Dendritic cell treated with granulocyte-macrophage colony-stimulating factor and Interleukin-4, amounts not matched to agents 40 ng/mL and 50 ng/mL, for 4 days (primary cell): Measurements from ENCODE around the gene IGF2R.

ENCODE experiments used
- H3K27ac Mint-ChIP-seq: one replicate; pipeline ENCODE4 v1.8.0; 2022; ENCODE audit warnings: mild to moderate bottlenecking, mixed read lengths
- H3K27me3 Mint-ChIP-seq: one replicate; pipeline ENCODE4 v1.8.0; 2022; ENCODE audit warnings: mild to moderate bottlenecking, mixed read lengths
- H3K36me3 Mint-ChIP-seq: one replicate; pipeline ENCODE4 v1.8.0; 2022; ENCODE audit warnings: low read depth, mixed read lengths
- H3K4me1 Mint-ChIP-seq: one replicate; pipeline ENCODE4 v1.8.0; 2022; ENCODE audit warnings: low read depth, mixed read lengths
- H3K4me3 Mint-ChIP-seq: one replicate; pipeline ENCODE4 v1.8.0; 2022; ENCODE audit warnings: mild to moderate bottlenecking, moderate library complexity, mixed read lengths
- H3K9me3 Mint-ChIP-seq: one replicate; pipeline ENCODE4 v1.8.0; 2022; ENCODE audit warnings: mixed read lengths
- intact Hi-C: fragments of 100-400 bp; cut with micrococcal nuclease; formaldehyde crosslinking; loops from one replicate; pipeline ENCODE4 v1.15.0; 2022

IGF2R gene

GRCh38 chr6:160038479-160038878, 69.6 kb downstream of the IGF2R start:
- Mint-ChIP-seq H3K36me3 (peaks cover 96% of the 10 kb centered on the region), H3K4me3 (no peak overlapping the region), H3K4me1 (no peaks in the 10 kb centered on the region), H3K27me3 (no peaks in the 10 kb centered on the region), H3K27ac (no peak overlapping the region), H3K9me3 (no peaks in the 10 kb centered on the region)
- intact Hi-C loops, result no loop called here

- Mint-ChIP-seq H3K4me3 (no peak overlapping the region), H3K27me3 (no peaks in the 10 kb centered on the region), H3K36me3 (peaks cover 96% of the 10 kb centered on the region), H3K4me1 (no peaks in the 10 kb centered on the region), H3K27ac (no peak overlapping the region), H3K9me3 (no peaks in the 10 kb centered on the region)
- intact Hi-C loops, result no loop called here
Measured at GRCh38 chr6:160039441-160039840, 70.6 kb downstream of the IGF2R start.

GRCh38 chr6:160040055-160040454, 71.2 kb downstream of the IGF2R start:
- intact Hi-C loops, result loop anchor here (10.0 kb wide), 1 partner anchor 175 kb away; no protein-coding TSS in a partner anchor
- peaks cover 96% of the 10 kb centered on the region for H3K36me3 Mint-ChIP-seq
- H3K27ac Mint-ChIP-seq, result no peak overlapping the region
- H3K4me3 Mint-ChIP-seq, result no peak overlapping the region
- no peaks in the 10 kb centered on the region for H3K27me3 Mint-ChIP-seq
- H3K9me3 Mint-ChIP-seq, result no peaks in the 10 kb centered on the region
- H3K4me1 Mint-ChIP-seq, result no peaks in the 10 kb centered on the region

- Mint-ChIP-seq H3K36me3 (peaks cover 96% of the 10 kb centered on the region), H3K27me3 (no peaks in the 10 kb centered on the region), H3K27ac (no peak overlapping the region), H3K9me3 (no peaks in the 10 kb centered on the region), H3K4me1 (no peaks in the 10 kb centered on the region), H3K4me3 (no peak overlapping the region)
- intact Hi-C loops, result loop anchor here (10.0 kb wide), 1 partner anchor 176 kb away; no protein-coding TSS in a partner anchor
Measured at GRCh38 chr6:160040527-160041264, 71.8 kb downstream of the IGF2R start.

- H3K9me3 Mint-ChIP-seq, result no peaks in the 10 kb centered on the region
- intact Hi-C loops, result loop anchor here (10.0 kb wide), 1 partner anchor 177 kb away; no protein-coding TSS in a partner anchor
- H3K4me1 Mint-ChIP-seq, result no peaks in the 10 kb centered on the region
- no peak overlapping the region for H3K4me3 Mint-ChIP-seq
- H3K27me3 Mint-ChIP-seq, result no peaks in the 10 kb centered on the region
- H3K27ac Mint-ChIP-seq, result no peak overlapping the region
- H3K36me3 Mint-ChIP-seq, result peaks cover 96% of the 10 kb centered on the region
Measured at GRCh38 chr6:160041608-160042007, 72.7 kb downstream of the IGF2R start.

DNA sequence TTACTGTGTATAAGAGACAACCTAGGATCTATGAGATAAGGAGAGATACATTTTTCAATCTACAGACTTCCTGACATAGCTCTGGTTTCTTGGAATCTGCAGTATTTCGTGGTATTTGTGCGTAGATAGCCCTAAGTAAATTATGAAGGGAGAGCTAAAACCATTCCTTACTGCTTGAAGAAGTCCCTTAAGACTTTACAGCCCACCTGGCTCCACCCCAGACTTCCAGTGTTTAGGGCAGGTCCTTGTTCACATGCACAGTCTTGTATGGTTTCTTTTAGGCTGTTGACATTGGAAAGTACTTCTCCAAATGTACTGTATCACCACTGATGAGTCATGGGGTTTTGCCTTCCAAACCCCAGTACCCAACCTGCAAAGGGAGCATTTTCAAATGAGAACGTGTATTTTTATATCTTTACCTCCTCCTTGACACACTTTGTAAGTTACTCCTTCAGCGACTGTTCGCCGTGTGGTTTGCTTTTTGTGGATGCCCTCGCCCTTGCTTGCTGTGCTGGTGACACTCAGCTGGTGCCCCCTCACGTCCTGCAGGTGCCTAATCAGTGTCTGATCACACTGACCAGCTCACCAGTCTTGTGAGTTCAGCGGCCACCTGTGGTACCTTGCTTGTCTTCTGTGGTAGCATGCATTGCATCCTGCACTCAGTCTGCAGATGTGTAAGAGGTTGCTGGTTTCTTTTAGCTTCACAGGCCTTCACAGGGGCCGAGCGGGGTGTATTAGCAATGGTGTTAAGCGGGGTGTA, 73.3 kb downstream of the IGF2R start:
- Mint-ChIP-seq H3K36me3 (peaks cover 96% of the 10 kb centered on the region), H3K27me3 (no peaks in the 10 kb centered on the region), H3K4me1 (no peaks in the 10 kb centered on the region), H3K27ac (no peak overlapping the region), H3K4me3 (no peak overlapping the region), H3K9me3 (no peaks in the 10 kb centered on the region)
- intact Hi-C loops, result loop anchor here (10.0 kb wide), 1 partner anchor 177 kb away; no protein-coding TSS in a partner anchor

- Mint-ChIP-seq H3K27me3 (no peaks in the 10 kb centered on the region), H3K4me1 (no peaks in the 10 kb centered on the region), H3K27ac (no peak overlapping the region), H3K9me3 (no peaks in the 10 kb centered on the region), H3K36me3 (peaks cover 96% of the 10 kb centered on the region), H3K4me3 (no peak overlapping the region)
- intact Hi-C loops, result loop anchor here (10.0 kb wide), 1 partner anchor 178 kb away; no protein-coding TSS in a partner anchor
Measured at GRCh38 chr6:160042788-160043301, 74.0 kb downstream of the IGF2R start.

DNA sequence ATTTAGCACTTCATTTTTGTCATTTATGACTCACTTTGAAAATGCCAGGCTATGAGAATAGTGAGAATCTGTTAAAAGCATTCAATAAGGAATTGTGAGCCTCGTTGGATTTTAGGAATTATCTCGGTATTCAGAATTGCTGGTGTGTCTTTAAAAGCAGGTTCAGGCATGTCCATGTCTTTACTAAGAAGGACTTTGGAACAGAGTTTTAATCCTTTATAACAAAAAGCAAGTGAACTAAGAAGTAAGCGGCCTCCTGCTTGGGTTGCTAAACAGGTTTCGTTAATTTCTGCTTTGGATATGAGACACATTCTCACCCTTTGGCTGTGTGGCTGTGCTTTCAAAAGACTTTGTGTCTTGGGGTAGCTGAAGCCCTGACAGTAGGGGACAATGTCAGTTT, 74.9 kb downstream of the IGF2R start:
- intact Hi-C loops, result loop anchor here (10.0 kb wide), 1 partner anchor 179 kb away; no protein-coding TSS in a partner anchor
- Mint-ChIP-seq H3K36me3 (peaks cover 96% of the 10 kb centered on the region), H3K9me3 (no peaks in the 10 kb centered on the region), H3K27ac (no peak overlapping the region), H3K27me3 (no peaks in the 10 kb centered on the region), H3K4me1 (no peaks in the 10 kb centered on the region), H3K4me3 (no peak overlapping the region)

DNA sequence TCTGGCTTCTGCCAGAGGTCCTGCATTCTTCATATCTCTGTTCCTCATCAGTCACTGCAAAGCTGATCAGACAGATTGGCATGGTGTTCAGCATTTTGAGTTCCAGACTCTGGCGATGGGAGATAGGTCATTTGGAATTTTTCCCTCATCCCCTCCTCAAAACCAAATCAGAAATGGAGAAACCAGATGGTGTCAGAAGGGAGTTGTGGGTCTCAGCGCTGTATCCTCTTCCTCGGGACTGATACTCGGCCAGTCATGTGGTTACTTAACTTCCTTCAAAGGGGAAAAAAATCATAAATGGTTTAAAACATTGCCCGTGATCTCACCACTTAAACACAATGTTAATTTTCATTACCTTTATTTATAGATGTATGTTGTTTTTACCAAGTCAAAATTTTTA, 75.8 kb downstream of the IGF2R start:
- Mint-ChIP-seq H3K36me3 (peaks cover 100% of the 10 kb centered on the region), H3K27me3 (no peaks in the 10 kb centered on the region), H3K4me3 (no peak overlapping the region), H3K9me3 (no peaks in the 10 kb centered on the region), H3K4me1 (no peaks in the 10 kb centered on the region), H3K27ac (no peak overlapping the region)
- intact Hi-C loops, result loop anchor here (10.0 kb wide), 1 partner anchor 180 kb away; no protein-coding TSS in a partner anchor

- Mint-ChIP-seq H3K27ac (no peak overlapping the region), H3K36me3 (peaks cover 100% of the 10 kb centered on the region), H3K27me3 (no peaks in the 10 kb centered on the region), H3K9me3 (no peaks in the 10 kb centered on the region), H3K4me1 (no peaks in the 10 kb centered on the region), H3K4me3 (no peak overlapping the region)
- intact Hi-C loops, result loop anchor here (10.0 kb wide), 1 partner anchor 184 kb away; no protein-coding TSS in a partner anchor
Measured at GRCh38 chr6:160048471-160048870, 79.6 kb downstream of the IGF2R start.

DNA sequence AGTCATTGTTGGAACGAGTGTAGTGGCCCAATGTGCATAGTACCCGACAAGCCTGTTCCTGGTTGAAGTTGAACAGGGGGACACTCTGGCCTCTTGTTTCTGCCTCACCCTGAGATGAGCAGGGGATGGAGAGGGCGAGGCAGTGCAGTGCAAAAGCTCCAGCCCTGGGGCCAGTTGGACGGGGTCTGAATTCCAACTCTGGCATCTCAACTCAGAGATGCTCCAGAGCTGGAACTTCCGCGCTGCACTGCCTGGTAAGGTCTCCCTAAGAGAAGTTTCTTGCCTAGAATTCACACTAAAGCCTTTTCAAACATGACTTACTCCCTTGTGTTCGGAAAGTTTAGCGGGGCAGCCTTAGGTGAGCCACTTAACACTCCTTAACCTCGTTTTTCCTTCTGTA, 80.5 kb downstream of the IGF2R start:
- H3K36me3 Mint-ChIP-seq, result peaks cover 100% of the 10 kb centered on the region
- H3K4me3 Mint-ChIP-seq, result no peak overlapping the region
- no peaks in the 10 kb centered on the region for H3K9me3 Mint-ChIP-seq
- no peaks in the 10 kb centered on the region for H3K4me1 Mint-ChIP-seq
- no peak overlapping the region for H3K27ac Mint-ChIP-seq
- H3K27me3 Mint-ChIP-seq, result no peaks in the 10 kb centered on the region
- intact Hi-C loops, result loop anchor here (10.0 kb wide), 1 partner anchor 185 kb away; no protein-coding TSS in a partner anchor

DNA sequence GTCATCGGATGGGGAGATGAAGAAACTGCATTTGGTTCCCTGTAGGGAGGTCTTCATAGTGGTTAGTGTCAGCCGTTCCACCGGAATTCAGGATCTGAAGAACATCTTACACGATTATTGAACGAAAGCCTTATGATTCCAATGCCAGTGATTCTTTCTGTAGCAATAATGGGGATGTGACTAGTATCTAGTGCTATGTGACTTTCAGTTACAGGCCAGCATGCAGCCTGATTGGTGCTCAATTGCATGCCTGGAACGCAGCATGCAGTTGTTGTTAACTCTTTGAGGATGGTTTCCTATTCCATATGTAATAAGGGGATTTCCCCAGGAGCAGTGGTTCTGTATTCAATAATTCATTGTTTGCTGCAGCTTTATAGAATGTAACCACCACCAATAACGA, 81.1 kb downstream of the IGF2R start:
- no peaks in the 10 kb centered on the region for H3K9me3 Mint-ChIP-seq

GRCh38 chr6:160051390-160051789, 82.5 kb downstream of the IGF2R start:
- intact Hi-C loops, result no loop called here
- Mint-ChIP-seq H3K9me3 (no peaks in the 10 kb centered on the region), H3K4me1 (no peaks in the 10 kb centered on the region), H3K4me3 (no peak overlapping the region), H3K27me3 (no peaks in the 10 kb centered on the region), H3K27ac (no peak overlapping the region), H3K36me3 (peaks cover 100% of the 10 kb centered on the region)

More for the DNA sequence above, 81.1 kb downstream of the IGF2R start:
- no peaks in the 10 kb centered on the region for H3K27me3 Mint-ChIP-seq
- no peak overlapping the region for H3K4me3 Mint-ChIP-seq
- intact Hi-C loops, result no loop called here
- no peak overlapping the region for H3K27ac Mint-ChIP-seq
- no peaks in the 10 kb centered on the region for H3K4me1 Mint-ChIP-seq
- peaks cover 100% of the 10 kb centered on the region for H3K36me3 Mint-ChIP-seq

- Mint-ChIP-seq H3K9me3 (no peaks in the 10 kb centered on the region), H3K4me3 (no peak overlapping the region), H3K27ac (no peak overlapping the region), H3K27me3 (no peaks in the 10 kb centered on the region), H3K4me1 (no peaks in the 10 kb centered on the region), H3K36me3 (peaks cover 98% of the 10 kb centered on the region)
- intact Hi-C loops, result no loop called here
Measured at GRCh38 chr6:160054271-160054670, 85.4 kb downstream of the IGF2R start.
